NCI-H1048 (cell line): ENCODE measurements around the gene SRPK3.
"Not testable (repeated sequence)": the region's sequence is repeated elsewhere in the genome, so short reads cannot be mapped to it uniquely, and the experiment has no call there.

Source experiments
- DNase-seq: peaks from one replicate; lab custom pipeline; 2025; lab: John Stamatoyannopoulos, UW

Gene SRPK3

DNA sequence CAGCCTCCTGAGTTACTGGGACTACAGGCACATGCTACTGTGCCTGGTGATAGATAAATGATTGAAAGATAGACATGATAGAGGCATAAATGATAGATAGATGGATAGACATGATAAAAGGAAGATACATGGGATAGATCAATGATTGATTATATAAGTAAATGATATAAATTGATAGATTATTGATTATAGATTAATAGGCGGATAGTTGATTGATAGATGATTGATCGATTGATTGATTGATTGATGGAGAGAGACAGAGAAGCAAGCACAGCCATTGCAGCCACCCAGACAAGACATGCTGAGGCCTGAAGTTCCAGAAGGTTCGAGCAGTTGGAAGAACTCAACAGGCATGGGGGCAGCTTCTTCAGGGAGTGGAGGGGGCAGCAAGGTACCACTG lies 34.5 kb upstream of the SRPK3 start:
- DNase-seq = no peak

DNA sequence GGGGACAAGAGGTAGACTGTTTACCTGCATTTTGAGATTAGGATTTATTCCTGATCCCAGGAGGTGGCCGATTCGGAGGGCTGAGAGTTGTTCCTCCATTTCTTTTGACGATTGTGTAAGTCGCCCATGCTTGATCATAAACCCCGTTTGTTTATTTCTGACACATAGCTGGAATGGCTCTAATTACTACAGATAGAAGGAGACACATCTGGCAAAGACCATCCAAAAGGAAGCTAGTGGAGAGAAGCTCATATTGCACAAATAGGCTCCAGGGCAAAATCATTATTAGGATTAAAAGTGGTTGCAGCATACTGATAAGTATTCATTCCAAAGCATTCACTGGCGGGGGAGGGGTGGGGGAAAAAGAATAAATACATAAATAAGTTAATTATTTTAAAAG lies 33.9 kb upstream of the SRPK3 start:
- DNase-seq = not testable (repeated sequence)

DNA sequence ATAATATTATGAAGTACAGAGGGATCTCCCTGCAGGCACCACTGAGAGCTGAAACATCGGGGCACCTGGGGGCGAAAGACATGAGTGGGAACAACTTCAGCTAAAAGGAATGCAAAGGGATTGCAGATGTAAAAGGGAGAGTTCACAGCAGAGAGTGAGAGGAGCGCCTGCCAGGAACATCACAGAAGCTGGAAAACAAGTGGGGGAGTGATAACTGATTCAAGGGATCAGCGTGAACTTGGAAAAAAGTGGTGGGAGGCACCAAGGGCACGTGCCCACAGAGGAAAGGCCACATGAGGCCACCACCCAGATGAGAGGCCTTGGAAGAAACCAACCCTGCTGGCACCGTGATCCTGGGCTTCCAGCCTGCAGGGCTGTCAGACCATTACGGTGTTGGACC lies 31.8 kb upstream of the SRPK3 start:
- not testable (repeated sequence) for DNase-seq

DNA sequence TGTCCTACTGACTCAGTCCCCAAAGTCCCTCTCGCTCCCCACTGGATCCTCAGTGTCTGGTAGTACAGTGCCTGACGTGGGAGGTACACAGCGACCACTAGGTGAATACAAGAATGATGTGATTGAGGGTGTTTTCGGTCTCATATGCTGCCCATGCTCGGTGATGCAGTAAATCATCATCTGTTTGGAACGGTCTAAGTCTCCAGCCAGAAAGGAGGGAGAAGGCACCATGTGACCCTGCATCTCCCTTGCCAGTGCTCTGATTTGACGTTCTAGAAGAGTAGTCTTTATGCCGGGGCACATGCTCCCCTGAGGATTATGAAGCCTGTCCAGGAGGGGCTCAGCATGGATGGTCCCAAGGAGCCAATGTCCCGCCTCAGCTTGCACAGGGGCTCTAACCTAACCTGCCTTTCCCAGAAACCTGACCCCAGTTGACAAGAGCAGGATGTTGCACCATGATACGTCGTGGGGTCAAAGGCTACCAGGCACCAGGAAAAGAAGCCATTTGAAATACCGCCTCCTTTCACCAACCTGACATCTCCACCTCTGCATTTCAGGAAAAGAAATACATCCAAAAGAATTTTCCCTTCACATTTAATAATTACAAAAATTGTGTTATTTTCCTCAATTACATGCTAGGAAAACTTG lies 30.6 kb upstream of the SRPK3 start:
- DNase-seq = no peak

DNA sequence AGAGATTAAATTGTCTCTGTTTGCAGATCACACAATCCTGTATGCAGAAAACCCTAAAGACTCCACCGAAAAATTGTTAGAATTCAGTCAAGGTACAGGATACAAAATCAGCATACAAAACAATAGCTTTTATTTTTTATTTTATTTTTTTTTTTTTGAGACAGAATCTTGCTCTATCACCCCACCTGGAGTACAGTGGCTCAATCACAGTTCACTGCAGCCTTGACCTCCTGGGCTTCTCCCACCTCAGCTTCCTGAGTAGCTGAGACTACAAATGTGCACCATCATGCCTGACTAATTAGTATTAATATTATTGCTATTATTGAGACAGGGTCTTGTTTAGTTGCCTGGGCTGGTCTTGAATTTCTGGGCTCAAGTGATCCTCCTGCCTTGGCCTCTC lies 25.7 kb upstream of the SRPK3 start:
- DNase-seq = no peak

DNA sequence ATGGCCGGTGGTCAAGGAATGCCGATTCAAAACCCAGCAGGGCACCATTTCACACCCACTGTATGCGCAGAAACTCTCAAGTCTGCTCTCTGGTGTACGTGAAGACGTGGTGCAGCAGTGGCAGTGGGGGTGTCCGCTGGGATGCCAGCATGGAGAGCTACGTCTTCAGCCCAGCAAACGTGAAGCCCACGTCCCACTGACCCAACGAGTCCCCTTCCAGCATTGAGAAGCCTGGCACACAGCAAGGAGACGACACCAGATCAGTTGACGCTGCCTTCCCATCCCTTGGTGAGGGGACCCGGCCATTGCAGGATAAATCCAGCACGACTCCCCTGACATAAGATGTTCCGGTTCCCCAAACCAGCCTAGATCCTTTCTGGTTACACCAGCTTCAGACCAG lies 19.0 kb upstream of the SRPK3 start:
- DNase-seq = no peak

DNA sequence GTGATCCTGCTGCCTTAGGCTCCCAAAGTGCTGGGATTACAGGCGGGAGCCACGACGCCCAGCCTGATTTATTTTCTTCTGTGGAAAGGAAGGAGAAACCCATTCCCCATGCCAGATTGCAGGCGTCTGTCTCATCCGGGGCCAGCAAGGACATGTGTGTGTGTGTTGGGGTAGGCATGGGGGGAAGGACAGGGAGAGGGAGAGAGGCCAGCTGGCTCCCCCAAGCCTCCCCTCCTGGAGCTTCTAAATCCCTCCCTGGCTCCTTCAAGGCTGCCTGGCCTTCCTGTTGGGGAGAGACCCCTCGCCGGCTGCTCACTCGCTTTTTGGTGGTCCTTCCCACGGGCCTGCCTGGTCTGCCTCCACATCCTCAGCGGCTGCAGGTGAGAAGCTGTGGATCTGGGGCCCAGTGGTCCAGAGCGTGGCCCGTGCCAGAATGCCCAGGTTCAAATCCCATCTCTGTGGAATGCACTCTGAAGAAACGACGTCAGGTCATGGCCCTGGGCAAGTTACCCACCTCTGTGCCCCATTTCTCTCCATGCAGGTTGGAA lies 18.1 kb upstream of the SRPK3 start:
- DNase-seq = no peak

DNA sequence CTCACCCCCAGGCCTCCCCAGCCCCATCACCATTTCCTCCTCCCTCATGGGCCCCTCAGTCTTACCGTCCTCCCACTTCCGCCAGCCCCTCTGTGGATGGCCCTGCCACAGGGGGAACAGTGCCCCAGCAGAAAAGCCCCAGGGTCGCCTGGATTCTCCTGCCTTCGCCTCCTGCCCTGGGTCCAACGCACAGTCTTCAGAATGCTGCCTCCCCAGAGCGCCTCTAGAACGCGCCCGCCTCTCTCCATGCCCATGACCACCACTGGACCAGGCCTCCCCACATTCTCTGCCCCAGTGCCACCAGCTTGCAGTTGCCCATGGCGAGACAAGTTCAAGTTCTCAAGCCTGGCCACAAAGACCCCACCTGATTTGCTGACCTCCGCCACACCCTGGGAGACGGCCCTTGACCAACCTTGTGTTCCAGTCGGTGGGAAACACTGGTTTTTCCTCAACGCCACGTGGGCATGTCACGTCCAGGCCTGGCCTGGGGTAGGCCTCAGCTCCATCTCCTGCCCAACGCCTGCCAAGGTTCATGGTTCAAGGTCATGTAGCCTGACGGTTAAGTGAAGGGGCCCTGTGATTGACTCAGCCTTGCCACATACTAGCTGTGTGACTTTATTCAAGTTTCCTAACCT lies 17.4 kb upstream of the SRPK3 start:
- DNase-seq = no peak

DNA sequence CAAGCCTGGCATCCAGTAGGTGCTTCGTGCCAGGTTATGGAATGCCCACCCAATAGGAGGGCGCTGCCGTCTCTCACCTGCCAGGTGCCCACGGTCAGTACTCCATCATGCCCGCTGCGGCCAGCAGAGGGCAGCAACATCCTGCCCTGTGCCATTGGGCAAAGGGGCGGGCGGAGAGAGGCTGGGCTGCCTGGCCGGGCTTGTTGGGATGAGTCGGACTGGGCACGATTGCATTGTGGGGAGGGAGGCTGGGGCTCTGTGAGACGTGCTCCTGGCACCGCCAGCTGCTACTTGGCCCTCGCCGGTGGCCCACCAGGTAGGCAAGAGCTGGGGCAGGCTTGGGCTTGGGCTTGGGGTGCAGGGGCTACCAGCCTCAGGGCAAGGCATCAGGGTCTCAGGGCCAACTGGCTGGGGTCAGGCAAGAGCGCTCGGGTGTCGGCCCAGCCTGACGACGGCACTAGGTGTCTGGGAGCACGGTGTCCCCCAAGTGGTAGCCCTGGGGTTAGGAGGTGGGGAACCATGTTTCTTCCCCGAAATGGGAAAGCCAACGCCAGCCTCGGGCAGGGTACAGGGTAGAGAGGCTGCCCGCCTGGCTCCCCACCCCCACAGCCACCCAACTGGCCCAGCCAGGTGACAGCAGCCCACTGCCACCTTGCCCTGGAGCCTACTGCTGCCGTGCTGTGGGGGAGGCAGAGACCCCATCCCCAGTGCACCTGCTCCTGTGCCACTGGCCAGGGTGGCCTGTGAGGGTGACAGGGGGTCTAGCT lies 16.7 kb upstream of the SRPK3 start, which contains the start of gene PLXNB3:
PLXNB3 (plus strand) TSS at position 261 of the 767 bp plus-strand sequence. CDS start 1,287 bp downstream, outside the sequence.
- peak; percentile 70 for DNase-seq

DNA sequence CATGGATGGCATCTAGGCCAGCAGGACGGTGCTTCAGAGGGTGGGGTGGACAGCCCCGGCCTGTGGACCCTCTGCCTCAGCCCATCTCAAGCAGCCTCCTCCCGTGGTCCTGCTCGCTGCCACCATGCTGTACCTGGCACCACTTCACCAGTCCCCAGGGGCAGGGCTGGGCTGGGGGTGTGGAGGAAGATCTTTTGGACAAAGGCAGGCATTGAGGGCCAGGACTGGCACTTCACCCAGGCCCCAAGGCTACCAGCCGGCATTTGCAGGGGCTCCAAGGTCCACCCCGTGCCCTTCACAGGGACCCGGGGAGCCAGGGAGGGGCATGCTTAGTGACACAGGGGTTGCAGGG lies 16.1 kb upstream of the SRPK3 start:
- DNase-seq = no peak

DNA sequence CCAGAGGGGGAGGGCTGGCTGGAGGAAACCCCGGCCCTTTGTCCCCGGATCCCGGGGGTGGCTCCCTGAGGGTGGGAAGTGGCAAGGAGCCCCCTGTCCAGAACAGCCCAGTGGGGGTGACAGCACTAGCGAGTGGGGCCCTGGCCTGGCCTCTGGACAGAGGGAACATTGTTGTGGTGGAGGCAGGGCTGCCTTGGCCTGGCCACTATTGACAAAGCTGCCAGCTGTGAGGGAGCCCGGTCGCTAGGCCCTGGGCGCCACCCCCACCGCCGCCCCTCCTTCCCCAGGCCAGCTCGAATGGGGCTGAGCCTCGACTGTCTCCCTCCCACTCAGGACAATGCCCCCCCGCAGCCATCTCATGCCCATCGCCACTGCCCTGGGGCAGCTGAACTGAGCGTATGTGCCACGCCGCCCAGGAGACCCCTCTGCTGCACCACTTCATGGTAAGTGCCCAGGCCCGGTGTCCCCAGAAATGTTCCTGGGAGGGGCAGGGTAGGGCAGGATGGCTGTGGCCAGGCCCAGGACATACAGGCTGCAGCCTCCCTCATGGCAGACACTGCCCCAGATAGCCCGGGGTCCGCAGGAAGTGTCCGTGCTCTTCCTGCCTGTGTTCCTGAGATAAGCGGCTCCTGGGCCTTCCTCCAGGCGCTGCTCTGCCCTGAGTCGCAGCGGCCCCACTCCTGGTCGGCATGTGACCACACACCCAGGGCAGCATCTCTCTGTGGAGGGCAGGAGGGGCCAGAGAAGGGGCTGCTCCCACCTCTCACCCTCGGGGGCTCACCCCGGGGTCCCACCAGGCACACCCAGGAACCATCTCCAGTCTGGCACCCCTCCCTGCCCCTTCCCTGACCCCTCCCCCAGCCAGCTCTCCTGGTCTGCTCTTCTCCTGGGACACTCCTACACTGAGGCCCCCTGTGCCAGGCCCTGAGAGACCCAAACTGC lies 15.4 kb upstream of the SRPK3 start:
- no peak for DNase-seq

DNA sequence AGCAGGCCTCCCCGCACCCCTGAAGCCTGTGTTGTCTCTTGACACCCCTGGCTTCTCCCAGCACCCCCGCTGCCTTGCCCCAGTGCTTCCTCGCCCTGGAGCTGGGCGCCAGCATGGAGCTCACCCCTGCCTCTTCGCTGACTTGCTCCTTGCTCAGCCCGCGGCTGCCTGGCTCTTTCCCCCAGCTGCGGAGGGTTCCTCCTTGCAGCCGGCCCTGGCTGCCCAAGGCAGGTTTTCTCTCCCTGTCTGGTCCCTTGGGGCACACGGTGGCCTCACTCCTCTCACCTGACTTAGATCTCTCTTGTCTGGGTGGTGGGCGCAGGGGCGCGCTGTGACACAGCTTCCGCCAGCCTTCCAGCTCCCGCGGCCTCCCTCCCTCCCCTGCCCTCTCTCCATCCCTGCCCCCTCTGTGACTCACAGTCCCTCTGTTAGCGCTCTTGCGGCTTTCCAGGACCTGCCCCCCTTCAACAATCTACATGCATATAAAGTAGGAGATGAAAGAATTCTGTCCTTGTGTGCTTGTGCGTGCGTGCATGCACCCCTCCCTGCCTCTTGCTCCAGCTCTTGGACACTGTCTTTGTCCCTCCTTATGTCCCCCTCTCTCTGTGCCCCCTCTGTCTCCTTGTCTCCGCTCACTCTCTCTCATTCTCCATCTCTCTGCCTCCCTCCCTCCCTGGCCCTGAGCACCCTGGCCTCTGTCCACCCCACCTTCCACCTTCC lies 14.6 kb upstream of the SRPK3 start:
- DNase-seq = no peak

DNA sequence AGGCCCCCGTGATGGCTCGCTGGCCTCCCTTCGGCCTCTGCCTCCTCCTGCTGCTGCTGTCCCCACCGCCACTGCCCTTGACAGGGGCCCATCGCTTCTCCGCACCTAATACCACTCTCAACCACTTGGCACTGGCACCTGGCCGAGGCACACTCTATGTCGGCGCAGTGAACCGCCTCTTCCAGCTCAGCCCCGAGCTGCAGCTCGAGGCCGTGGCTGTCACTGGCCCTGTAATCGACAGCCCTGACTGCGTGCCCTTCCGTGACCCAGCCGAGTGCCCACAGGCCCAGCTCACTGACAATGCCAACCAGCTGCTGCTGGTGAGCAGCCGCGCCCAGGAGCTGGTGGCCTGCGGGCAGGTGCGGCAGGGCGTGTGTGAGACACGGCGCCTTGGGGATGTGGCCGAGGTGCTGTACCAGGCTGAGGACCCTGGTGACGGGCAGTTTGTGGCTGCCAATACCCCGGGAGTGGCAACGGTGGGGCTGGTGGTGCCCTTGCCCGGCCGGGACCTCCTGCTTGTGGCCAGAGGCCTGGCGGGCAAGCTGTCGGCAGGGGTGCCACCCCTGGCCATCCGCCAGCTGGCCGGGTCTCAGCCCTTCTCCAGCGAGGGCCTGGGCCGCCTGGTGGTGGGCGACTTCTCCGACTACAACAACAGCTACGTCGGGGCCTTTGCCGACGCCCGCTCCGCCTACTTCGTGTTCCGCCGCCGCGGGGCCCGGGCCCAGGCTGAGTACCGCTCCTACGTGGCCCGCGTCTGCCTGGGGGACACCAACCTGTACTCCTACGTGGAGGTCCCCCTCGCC lies 13.8 kb upstream of the SRPK3 start:
- DNase-seq = no peak

DNA sequence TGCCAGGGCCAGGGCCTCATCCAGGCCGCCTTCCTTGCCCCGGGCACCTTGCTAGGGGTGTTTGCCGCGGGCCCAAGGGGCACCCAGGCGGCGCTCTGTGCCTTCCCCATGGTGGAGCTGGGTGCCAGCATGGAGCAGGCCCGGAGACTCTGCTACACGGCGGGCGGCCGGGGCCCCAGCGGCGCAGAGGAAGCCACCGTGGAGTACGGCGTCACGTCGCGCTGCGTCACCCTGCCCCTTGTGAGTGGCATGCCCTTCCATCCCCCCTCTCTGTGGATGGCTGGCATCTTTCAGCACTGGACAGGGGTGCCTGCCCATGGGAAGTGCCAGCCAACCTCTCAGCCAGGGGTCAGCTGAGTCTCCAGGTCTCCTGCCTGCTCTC lies 13.2 kb upstream of the SRPK3 start:
- no peak for DNase-seq

DNA sequence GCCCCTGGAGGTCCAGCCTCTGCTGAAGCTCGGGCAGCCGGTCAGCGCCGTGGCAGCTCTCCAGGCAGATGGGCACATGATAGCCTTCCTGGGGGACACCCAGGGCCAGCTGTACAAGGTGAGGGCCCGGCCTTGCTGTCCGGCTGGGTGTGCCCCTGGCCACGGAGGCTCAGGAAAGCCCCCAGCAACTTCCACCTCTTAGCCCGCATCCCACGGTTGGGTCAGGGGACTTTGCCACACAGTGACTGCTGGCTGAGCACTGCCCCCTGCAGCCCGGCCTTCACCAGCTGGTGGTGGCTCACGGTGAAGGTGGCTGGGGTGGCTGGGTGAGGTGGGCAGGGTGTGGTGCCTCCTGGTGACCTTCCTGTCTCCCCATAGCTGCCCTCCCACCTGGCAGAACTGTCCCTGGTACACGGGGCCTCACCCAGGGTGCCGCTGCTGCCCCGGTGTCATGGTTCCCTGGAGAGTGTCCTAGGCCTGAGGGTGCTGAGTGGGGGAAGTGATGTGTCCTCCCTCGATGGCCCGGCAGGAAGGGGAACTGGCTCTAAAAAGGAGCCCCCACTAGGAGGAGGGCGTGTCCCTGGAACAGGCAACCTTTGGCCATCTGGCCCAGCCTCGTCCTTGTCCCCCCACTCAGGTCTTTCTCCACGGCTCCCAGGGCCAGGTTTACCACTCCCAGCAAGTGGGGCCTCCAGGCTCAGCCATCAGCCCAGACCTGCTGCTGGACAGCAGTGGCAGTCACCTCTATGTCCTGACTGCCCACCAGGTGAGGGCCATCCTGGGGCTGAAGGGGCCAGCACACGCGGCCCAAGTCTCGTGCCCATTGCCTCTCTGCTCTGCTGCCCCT lies 12.3 kb upstream of the SRPK3 start:
- no peak for DNase-seq

DNA sequence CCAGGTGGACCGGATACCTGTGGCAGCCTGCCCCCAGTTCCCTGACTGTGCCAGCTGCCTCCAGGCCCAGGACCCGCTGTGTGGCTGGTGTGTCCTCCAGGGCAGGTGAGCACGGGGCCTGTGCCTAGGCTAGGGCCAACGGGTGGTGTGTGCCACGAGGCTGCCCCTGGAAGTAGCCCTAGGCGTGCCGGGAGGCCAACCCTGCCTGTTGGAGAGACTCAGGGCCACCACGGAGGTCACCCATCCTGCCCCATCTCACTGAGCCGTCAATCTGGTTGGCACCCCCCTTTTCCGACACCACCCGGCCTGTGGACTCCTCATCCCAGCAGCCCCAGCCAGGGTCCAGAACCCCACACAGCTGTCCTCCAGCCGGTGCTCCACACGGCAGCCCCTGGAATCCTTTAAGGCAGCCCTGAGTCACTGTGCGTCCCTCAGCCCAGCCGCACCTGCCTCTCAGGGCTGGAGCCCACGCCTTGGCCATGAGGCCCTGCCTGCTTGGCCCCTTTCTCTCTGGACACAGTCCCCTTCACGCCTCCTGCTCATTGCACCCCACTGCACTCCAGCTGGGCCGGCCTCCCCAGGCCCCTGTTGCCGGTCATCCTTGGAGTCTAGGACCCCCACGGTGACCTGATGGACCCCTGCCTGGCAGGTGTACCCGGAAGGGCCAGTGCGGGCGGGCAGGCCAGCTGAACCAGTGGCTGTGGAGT lies 11.5 kb upstream of the SRPK3 start:
- no peak for DNase-seq

DNA sequence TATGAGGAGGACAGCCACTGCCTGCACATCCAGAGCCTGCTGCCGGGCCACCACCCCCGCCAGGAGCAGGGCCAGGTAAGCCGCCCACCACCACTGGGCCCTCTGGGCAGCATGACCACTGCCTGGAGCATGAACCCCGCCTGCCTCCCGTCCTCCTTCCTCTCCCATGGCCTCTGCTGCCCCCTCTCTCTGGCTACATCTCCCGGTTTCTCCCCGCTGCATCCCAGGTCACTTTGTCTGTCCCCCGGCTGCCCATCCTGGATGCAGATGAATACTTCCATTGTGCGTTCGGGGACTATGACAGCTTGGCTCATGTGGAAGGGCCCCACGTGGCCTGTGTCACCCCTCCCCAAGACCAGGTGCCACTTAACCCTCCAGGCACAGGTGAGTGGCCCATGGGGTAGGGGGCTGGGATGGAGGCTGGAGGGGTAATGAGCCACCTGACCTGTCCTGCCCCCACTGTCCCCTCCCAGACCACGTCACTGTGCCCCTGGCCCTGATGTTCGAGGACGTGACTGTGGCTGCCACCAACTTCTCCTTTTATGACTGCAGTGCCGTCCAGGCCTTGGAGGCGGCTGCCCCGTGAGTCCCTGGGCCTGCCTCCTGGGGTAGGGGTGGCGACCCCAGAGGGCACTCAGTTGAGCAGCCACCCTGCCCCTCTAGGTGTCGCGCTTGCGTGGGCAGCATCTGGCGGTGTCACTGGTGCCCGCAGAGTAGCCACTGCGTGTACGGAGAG lies 10.8 kb upstream of the SRPK3 start:
- no peak for DNase-seq
